Liver (tissue), 9 donors: Measurements from ENCODE around the gene STXBP1. TPM values are rescaled to one million over a fixed set of nuclear protein-coding genes. Genes with fewer than 3 reads are reported as not detected.

Source experiments
- DNase-seq: peaks from one replicate; pipeline ENCODE4 v3.0.0-alpha.2; 2017; ENCODE audit warnings: low spot score
- H3K27ac ChIP-seq, 2 donors: one replicate each; pipeline ENCODE4 v1.7.0; 2013; ENCODE audit warnings: inconsistent platforms in 2 of 2, low read length in 2 of 2, control low read depth in 1 of 2, low read depth in 1 of 2, mild to moderate bottlenecking in 1 of 2
- H3K27me3 ChIP-seq, 4 donors: one replicate each; pipeline versions ENCODE4 v1.6.1 to v1.7.0; 2013; ENCODE audit warnings: low read length in 3 of 4, inconsistent platforms in 1 of 4, mild to moderate bottlenecking in 1 of 4, moderate library complexity in 1 of 4; ENCODE audit not compliant: control insufficient read depth in 4 of 4, insufficient read depth in 4 of 4
- H3K36me3 ChIP-seq, 4 donors: one replicate each; pipeline versions ENCODE4 v1.6.1 to v1.7.0; 2013; ENCODE audit warnings: low read length in 3 of 4, mild to moderate bottlenecking in 3 of 4, low read depth in 1 of 4, moderate library complexity in 1 of 4; ENCODE audit not compliant: control insufficient read depth in 4 of 4, insufficient read depth in 3 of 4
- H3K4me1 ChIP-seq, 4 donors: one replicate each; pipeline versions ENCODE4 v1.6.1 to v1.7.0; 2013; ENCODE audit warnings: low read length in 3 of 4, mild to moderate bottlenecking in 3 of 4, moderate library complexity in 1 of 4; ENCODE audit not compliant: control insufficient read depth in 4 of 4, insufficient read depth in 4 of 4
- H3K4me3 ChIP-seq, 3 donors: one replicate each; pipeline versions ENCODE4 v1.6.1 to v1.7.0; 2013; ENCODE audit warnings: low read length in 3 of 3, control low read depth in 1 of 3, low read depth in 1 of 3, mild to moderate bottlenecking in 1 of 3
- H3K9ac ChIP-seq, 2 donors: one replicate each; pipeline ENCODE4 v1.7.0; 2013; ENCODE audit warnings: low read length in 2 of 2, mild to moderate bottlenecking in 2 of 2, moderate library complexity in 2 of 2, control low read depth in 1 of 2, low read depth in 1 of 2
- H3K9me3 ChIP-seq, 4 donors: one replicate each; pipeline versions ENCODE4 v1.6.1 to v1.7.0; 2013; ENCODE audit warnings: low read length in 3 of 4; ENCODE audit not compliant: control insufficient read depth in 4 of 4
- EGR1 ChIP-seq, 2 donors: IDR thresholded peaks; 2 replicates each; pipeline ENCODE4 v1.6.1; 2016 to 2018; ENCODE audit warnings: antibody characterized with exemption in 2 of 2, low read depth in 2 of 2
- FOXA1 ChIP-seq: IDR thresholded peaks from 2 replicates; pipeline ENCODE4 v1.6.1; 2016; ENCODE audit warnings: antibody characterized with exemption
- FOXA2 ChIP-seq: IDR thresholded peaks from 2 replicates; pipeline ENCODE4 v1.6.1; 2016; ENCODE audit warnings: antibody characterized with exemption
- GABPA ChIP-seq, 2 donors: IDR thresholded peaks in 1 of 2; conservative IDR thresholded peaks in 1 of 2; 2 replicates each; pipeline ENCODE4 v1.6.1; 2016; ENCODE audit warnings: antibody characterized with exemption in 2 of 2, mild to moderate bottlenecking in 1 of 2, moderate library complexity in 1 of 2
- HNF4A ChIP-seq, 2 donors: conservative IDR thresholded peaks; 2 replicates each; pipeline ENCODE4 v1.6.1; 2016; ENCODE audit warnings: antibody characterized with exemption in 2 of 2, mild to moderate bottlenecking in 2 of 2
- HNF4G ChIP-seq: IDR thresholded peaks from 2 replicates; pipeline ENCODE4 v1.6.1; 2016; ENCODE audit warnings: antibody characterized with exemption
- JUND ChIP-seq, 2 donors: IDR thresholded peaks; 2 replicates each; pipeline ENCODE4 v1.6.1; 2016; ENCODE audit warnings: antibody characterized with exemption in 2 of 2
- NR2F2 ChIP-seq: IDR thresholded peaks from 2 replicates; pipeline ENCODE4 v1.6.1; 2016; ENCODE audit warnings: antibody characterized with exemption
- RAD21 ChIP-seq, 2 donors: IDR thresholded peaks; 2 replicates each; pipeline ENCODE4 v1.6.1; 2016; ENCODE audit warnings: antibody characterized with exemption in 2 of 2, mild to moderate bottlenecking in 2 of 2
- RXRA ChIP-seq, 2 donors: IDR thresholded peaks; 2 replicates each; pipeline ENCODE4 v1.6.1; 2017 to 2018; ENCODE audit warnings: antibody characterized with exemption in 2 of 2, mild to moderate bottlenecking in 1 of 2
- SP1 ChIP-seq: IDR thresholded peaks from 2 replicates; pipeline ENCODE4 v1.6.1; 2018; ENCODE audit warnings: antibody characterized with exemption, mild to moderate bottlenecking
- TAF1 ChIP-seq: conservative IDR thresholded peaks from 2 replicates; pipeline ENCODE4 v1.6.1; 2016; ENCODE audit warnings: antibody characterized with exemption, mild to moderate bottlenecking
- YY1 ChIP-seq: IDR thresholded peaks from 2 replicates; pipeline ENCODE4 v1.6.1; 2016; ENCODE audit warnings: antibody characterized with exemption, mild to moderate bottlenecking
- WGBS: extraction: QIAGEN DNeasy Blood & Tissue Kit; methylation state at CpG from one replicate; pipeline ENCODE4 v1.1.7; 2013; 5-methylcytosine and 5-hydroxymethylcytosine counted together
- polyA plus RNA-seq, 2 donors: library from polyadenylated mRNA; stranded (reverse) in 1 of 2; unstranded in 1 of 2; fragments of 200-250 nt in 1 of 2; fragments of >200 nt in 1 of 2; fragmentation: Nextera tagmentation in 1 of 2; extraction: Ambion mirVana in 1 of 2; gene quantifications; one replicate each; pipeline versions ENCODE4 v1.2.1 to v1.2.3, GENCODE V29; 2013 to 2015
- total RNA-seq, 2 donors: library from RNA; depleted of rRNA; stranded (reverse); fragments of >200 nt; gene quantifications; one replicate each; pipeline ENCODE4 v1.2.3, GENCODE V29; 2014
- TF ChIP-seq, protein P1 (sequence below): IDR thresholded peaks from 2 replicates; pipeline ENCODE4 v1.6.1; 2016; ENCODE audit warnings: antibody characterized with exemption
- TF ChIP-seq, protein P2 (sequence below): fragments of 150-350 bp; IDR thresholded peaks from 2 replicates; pipeline ENCODE4 v1.5.1; 2017; ENCODE audit warnings: improper control_type of control experiment, low read depth, low read length; ENCODE audit not compliant: missing input control
- TF ChIP-seq, protein P3 (sequence below): IDR thresholded peaks from 2 replicates; pipeline ENCODE4 v1.6.1; 2016; ENCODE audit warnings: antibody characterized with exemption, mild to moderate bottlenecking
- TF ChIP-seq, protein P4 (sequence below): IDR thresholded peaks from 2 replicates; pipeline ENCODE4 v1.6.1; 2016; ENCODE audit warnings: antibody characterized with exemption
- TF ChIP-seq, protein P5 (sequence below): IDR thresholded peaks from 2 replicates; pipeline ENCODE4 v1.6.1; 2016; ENCODE audit warnings: antibody characterized with exemption
- donor health status: healthy.
- donor health status: healthy.
- donor health status: healthy.
- donor health status: healthy.
- donor health status: healthy.

STXBP1 gene
- total and polyA plus RNA-seq, 4 donors, result 1.7 to 4.6 (median 2.3) TPM

DNA sequence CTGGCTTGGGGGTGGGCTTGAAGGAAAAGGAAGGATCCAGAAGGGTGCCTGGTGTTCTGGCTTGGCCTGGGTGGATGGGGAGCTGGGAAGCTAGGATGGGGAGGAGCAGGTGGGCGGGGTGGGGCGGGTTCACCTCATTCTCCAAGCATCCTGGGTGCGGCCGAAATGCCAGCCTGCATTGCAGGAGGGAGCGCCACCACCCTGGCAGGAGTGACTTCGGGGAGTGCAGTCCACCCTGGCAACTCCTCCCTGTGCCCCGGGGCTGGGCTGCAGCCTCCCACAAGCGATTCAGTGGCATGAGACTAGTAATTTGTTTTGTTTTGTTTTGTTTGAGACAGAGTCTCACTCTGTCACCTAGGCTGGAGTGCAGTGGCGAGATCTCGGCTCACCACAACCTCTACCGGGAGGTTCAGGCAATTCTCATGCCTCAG, 109.3 kb downstream of the STXBP1 start:
- no peak overlapping the region for H3K4me3 ChIP-seq
- H3K36me3 ChIP-seq, result no peaks in the 10 kb centered on the region
- no peaks in the 10 kb centered on the region for H3K27me3 ChIP-seq
- no peak for TF ChIP-seq EGR1 (IDR thresholded peaks at IDR 0.05; ENCODE audit: low read depth in 2 of 2)
- DNase-seq, result no peak
- H3K27ac ChIP-seq, result no peak overlapping the region
- no peaks in the 10 kb centered on the region for H3K9me3 ChIP-seq
- peaks cover 0 to 6% (median 2%) of the 10 kb centered on the region in 4 donors for H3K4me1 ChIP-seq
- 63% methylated on average over 11 of the region's 11 CpGs for WGBS
- H3K9ac ChIP-seq, result no peak overlapping the region

DNA sequence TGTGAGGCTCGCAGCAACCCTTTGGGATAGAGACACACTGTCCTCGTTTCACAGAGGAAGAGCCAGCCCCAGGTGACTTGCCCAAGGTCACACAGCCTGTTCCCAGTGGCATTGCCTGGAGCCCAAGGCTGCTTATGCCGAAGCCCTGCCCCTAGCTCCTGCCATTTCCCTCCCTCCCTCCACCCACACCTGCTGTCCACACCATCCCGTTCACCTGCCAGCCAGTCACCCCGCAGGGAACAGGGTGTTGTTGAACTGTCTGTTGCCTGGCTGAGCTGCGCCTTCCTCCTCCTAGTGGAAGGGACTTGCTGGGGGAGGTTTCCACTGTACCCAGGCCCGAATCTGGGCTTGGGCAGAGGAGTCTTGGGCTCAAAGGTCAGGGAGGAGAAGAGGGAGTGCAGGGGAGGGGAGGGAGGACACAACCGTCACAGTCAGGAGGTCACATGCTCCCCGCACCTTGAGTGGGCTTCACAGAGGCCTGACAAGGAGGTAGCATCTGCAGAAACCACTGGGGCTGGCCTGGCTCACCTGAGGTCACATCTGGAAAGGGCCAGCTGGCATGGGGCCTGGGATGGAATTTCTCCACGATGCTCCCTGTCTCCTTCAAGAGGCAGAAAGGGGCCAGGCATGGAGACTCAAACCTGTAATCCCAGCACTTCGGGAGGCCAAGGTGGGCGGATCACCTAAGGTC, 110.1 kb downstream of the STXBP1 start:
- no peak for DNase-seq
- TF ChIP-seq GABPA (IDR thresholded peaks at IDR 0.05 in 1 of 2, conservative IDR thresholded peaks at IDR 0.05 in 1 of 2) (no peak), FOXA2 (no peak), JUND (IDR thresholded peaks at IDR 0.05) (no peak), NR2F2 (no peak), HNF4A (conservative IDR thresholded peaks at IDR 0.05) (no peak)
- TF ChIP-seq, protein P1, sequence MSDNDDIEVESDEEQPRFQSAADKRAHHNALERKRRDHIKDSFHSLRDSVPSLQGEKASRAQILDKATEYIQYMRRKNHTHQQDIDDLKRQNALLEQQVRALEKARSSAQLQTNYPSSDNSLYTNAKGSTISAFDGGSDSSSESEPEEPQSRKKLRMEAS, result no peak
- H3K27ac ChIP-seq, result no peak overlapping the region
- no peaks in the 10 kb centered on the region for H3K9me3 ChIP-seq
- H3K9ac ChIP-seq, result no peak overlapping the region
- no peaks in the 10 kb centered on the region for H3K36me3 ChIP-seq
- no peaks in the 10 kb centered on the region for H3K27me3 ChIP-seq
- no peak overlapping the region for H3K4me3 ChIP-seq
- H3K4me1 ChIP-seq, result peaks cover 0 to 5% (median 2%) of the 10 kb centered on the region in 4 donors
- 67% methylated on average over 12 of the region's 12 CpGs for WGBS

DNA sequence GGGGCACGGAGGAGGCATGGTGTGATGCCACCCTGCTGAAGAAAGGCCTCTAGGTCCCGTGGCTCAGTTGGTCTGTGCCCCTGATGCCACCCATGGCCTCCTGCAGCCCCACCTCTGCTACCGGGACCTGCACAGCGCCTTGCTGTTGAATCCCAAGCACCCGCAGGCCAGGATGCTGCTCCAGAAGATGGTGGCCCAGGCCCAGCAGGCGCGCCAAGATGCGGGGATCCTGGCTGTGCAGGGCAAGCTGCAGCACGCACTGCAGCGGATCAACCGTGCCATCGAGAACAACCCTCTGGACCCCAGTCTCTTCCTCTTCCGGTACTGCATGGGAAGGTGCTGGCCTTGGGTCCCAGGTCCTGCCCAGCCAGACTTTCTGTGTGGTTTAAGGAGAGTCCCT, 110.9 kb downstream of the STXBP1 start:
- H3K27me3 ChIP-seq, result no peaks in the 10 kb centered on the region
- H3K27ac ChIP-seq, result no peak overlapping the region
- WGBS, result 96% methylated on average over 13 of the region's 13 CpGs
- no peak overlapping the region for H3K9ac ChIP-seq
- H3K4me1 ChIP-seq, result peaks cover 0 to 5% (median 1%) of the 10 kb centered on the region in 4 donors
- H3K4me3 ChIP-seq, result no peak overlapping the region
- TF ChIP-seq JUND (IDR thresholded peaks at IDR 0.05) (no peak), NR2F2 (no peak), RXRA (IDR thresholded peaks at IDR 0.05) (no peak), SP1 (no peak), TAF1 (no peak), HNF4G (no peak), YY1 (no peak), GABPA (IDR thresholded peaks at IDR 0.05 in 1 of 2, conservative IDR thresholded peaks at IDR 0.05 in 1 of 2) (no peak), RAD21 (IDR thresholded peaks at IDR 0.05) (no peak), EGR1 (IDR thresholded peaks at IDR 0.05; ENCODE audit: low read depth in 2 of 2) (no peak), FOXA2 (no peak), FOXA1 (no peak), HNF4A (conservative IDR thresholded peaks at IDR 0.05) (no peak)
- TF ChIP-seq, protein P2, sequence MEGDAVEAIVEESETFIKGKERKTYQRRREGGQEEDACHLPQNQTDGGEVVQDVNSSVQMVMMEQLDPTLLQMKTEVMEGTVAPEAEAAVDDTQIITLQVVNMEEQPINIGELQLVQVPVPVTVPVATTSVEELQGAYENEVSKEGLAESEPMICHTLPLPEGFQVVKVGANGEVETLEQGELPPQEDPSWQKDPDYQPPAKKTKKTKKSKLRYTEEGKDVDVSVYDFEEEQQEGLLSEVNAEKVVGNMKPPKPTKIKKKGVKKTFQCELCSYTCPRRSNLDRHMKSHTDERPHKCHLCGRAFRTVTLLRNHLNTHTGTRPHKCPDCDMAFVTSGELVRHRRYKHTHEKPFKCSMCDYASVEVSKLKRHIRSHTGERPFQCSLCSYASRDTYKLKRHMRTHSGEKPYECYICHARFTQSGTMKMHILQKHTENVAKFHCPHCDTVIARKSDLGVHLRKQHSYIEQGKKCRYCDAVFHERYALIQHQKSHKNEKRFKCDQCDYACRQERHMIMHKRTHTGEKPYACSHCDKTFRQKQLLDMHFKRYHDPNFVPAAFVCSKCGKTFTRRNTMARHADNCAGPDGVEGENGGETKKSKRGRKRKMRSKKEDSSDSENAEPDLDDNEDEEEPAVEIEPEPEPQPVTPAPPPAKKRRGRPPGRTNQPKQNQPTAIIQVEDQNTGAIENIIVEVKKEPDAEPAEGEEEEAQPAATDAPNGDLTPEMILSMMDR, result no peak
- TF ChIP-seq, protein P3, sequence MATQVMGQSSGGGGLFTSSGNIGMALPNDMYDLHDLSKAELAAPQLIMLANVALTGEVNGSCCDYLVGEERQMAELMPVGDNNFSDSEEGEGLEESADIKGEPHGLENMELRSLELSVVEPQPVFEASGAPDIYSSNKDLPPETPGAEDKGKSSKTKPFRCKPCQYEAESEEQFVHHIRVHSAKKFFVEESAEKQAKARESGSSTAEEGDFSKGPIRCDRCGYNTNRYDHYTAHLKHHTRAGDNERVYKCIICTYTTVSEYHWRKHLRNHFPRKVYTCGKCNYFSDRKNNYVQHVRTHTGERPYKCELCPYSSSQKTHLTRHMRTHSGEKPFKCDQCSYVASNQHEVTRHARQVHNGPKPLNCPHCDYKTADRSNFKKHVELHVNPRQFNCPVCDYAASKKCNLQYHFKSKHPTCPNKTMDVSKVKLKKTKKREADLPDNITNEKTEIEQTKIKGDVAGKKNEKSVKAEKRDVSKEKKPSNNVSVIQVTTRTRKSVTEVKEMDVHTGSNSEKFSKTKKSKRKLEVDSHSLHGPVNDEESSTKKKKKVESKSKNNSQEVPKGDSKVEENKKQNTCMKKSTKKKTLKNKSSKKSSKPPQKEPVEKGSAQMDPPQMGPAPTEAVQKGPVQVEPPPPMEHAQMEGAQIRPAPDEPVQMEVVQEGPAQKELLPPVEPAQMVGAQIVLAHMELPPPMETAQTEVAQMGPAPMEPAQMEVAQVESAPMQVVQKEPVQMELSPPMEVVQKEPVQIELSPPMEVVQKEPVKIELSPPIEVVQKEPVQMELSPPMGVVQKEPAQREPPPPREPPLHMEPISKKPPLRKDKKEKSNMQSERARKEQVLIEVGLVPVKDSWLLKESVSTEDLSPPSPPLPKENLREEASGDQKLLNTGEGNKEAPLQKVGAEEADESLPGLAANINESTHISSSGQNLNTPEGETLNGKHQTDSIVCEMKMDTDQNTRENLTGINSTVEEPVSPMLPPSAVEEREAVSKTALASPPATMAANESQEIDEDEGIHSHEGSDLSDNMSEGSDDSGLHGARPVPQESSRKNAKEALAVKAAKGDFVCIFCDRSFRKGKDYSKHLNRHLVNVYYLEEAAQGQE, result no peak
- TF ChIP-seq, protein P1, result no peak
- TF ChIP-seq, protein P4, sequence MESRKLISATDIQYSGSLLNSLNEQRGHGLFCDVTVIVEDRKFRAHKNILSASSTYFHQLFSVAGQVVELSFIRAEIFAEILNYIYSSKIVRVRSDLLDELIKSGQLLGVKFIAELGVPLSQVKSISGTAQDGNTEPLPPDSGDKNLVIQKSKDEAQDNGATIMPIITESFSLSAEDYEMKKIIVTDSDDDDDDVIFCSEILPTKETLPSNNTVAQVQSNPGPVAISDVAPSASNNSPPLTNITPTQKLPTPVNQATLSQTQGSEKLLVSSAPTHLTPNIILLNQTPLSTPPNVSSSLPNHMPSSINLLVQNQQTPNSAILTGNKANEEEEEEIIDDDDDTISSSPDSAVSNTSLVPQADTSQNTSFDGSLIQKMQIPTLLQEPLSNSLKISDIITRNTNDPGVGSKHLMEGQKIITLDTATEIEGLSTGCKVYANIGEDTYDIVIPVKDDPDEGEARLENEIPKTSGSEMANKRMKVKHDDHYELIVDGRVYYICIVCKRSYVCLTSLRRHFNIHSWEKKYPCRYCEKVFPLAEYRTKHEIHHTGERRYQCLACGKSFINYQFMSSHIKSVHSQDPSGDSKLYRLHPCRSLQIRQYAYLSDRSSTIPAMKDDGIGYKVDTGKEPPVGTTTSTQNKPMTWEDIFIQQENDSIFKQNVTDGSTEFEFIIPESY, result no peak
- TF ChIP-seq, protein P5, sequence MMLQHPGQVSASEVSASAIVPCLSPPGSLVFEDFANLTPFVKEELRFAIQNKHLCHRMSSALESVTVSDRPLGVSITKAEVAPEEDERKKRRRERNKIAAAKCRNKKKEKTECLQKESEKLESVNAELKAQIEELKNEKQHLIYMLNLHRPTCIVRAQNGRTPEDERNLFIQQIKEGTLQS, result no peak
- H3K36me3 ChIP-seq, result no peaks in the 10 kb centered on the region
- no peak for DNase-seq
- no peaks in the 10 kb centered on the region for H3K9me3 ChIP-seq
